ENCODE measurements around the gene NOP9.
"Not testable (repeated sequence)": the region's sequence is repeated elsewhere in the genome, so short reads cannot be mapped to it uniquely, and the experiment has no call there.

NOP9 gene

DNA sequence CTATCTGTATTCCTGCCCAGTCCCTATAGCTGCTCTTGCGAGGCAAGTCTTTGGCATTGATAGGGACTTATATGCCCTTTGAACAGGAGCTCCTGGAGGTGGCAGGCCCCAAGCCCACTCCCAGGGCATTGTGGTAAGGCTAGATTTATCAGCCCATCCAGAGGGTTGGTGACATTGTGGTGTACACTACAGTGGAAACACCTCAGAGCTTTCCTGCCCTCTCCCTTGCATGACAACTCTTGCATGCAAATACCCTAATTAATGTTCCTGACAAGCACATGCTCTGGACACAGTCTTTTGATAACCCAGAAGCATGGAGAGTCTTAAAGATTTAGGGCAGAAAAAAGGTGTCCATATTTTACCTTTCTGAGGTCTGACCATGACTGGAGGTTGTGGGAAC lies 41.0 kb downstream of the NOP9 start:
- DNase-seq (ENCODE audit: insufficient read length, low spot score) (no peak), FAIRE-seq (no peak)
- TF ChIP-seq TAF1 (IDR thresholded peaks at IDR 0.05; ENCODE audit: low read depth, low read length) (no peak), PAX5 (IDR thresholded peaks at IDR 0.05; ENCODE audit: insufficient read depth, low read length, severe bottlenecking) (no peak), POU2F2 (IDR thresholded peaks at IDR 0.05; ENCODE audit: low read depth, low read length) (no peak), POLR2A (IDR thresholded peaks at IDR 0.05; ENCODE audit: low read depth, low read length) (no peak)

DNA sequence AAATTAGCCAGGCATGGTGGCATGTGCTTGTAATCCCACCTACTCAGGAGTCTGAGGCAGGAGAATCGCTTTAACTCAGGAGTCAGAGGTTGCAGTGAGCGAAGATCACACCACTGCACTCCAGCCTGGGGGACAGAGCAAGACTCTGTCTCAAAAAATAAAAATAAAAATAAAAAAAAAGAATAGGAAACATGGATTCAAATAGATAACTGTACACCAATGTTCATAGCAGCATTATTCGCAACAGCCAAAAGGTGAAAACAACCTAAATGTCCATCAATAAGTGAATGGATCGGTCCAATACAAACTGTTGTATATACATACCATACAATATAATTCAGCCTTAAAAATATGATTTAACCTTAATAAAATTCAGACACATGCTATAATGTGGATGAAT lies 43.2 kb downstream of the NOP9 start:
- no peak for TF ChIP-seq POLR2AphosphoS5 (IDR thresholded peaks at IDR 0.05; ENCODE audit: low read depth, low read length)
- no peak for TF ChIP-seq SPI1 (IDR thresholded peaks at IDR 0.05; ENCODE audit: low read depth, low read length)
- no peak for TF ChIP-seq POLR2A (IDR thresholded peaks at IDR 0.05; ENCODE audit: low read depth, low read length)
- no peak for TF ChIP-seq PAX5 (IDR thresholded peaks at IDR 0.05; ENCODE audit: insufficient read depth, low read length, severe bottlenecking)
- no peak for TF ChIP-seq TAF1 (IDR thresholded peaks at IDR 0.05; ENCODE audit: low read depth, low read length)
- TF ChIP-seq POU2F2 (IDR thresholded peaks at IDR 0.05; ENCODE audit: low read depth, low read length), result no peak
- FAIRE-seq, result no peak
- DNase-seq (ENCODE audit: insufficient read length, low spot score), result no peak

DNA sequence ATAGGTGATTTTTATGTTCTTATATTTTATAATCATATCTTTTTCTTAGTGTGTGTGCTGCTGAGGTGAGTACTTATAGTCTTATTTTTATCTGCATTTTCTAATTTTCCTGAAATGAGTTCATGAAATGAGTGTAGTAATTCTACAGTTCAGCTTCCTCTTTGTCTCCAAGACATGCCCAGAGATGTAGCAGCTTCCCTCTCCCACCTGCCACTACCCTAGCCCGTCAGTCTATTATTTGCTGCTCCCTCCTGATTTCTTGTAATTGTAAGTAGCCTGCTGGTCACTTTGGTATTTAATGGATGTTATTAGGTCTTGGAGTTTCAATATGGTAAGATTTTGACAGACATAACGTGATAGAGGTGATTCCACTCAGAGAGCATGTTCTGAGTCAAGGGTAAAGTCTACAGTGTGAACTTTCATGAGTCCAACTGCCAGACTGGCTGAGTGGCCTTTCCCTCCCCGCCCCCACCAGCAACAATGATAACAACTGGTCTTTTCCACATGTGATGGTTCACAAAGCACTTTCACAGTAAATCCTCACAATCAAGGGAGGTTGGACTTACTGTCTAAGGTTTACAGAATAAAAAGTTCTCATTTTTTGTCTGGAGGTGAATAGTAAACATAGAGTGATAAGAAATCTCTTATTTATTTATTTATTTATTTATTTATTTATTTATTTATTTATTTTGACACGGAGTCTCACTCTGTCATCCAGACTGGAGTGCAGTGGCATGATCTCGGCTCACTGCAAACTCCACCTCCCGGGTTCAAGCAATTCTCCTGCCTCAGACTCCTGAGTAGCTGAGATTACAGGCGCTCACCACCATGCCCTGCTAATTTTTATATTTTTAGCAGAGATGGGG lies 44.4 kb downstream of the NOP9 start:
- TF ChIP-seq POU2F2 (IDR thresholded peaks at IDR 0.05; ENCODE audit: low read depth, low read length) (no peak), TAF1 (IDR thresholded peaks at IDR 0.05; ENCODE audit: low read depth, low read length) (no peak), POLR2AphosphoS5 (IDR thresholded peaks at IDR 0.05; ENCODE audit: low read depth, low read length) (no peak), SPI1 (IDR thresholded peaks at IDR 0.05; ENCODE audit: low read depth, low read length) (no peak), POLR2A (IDR thresholded peaks at IDR 0.05; ENCODE audit: low read depth, low read length) (no peak), PAX5 (IDR thresholded peaks at IDR 0.05; ENCODE audit: insufficient read depth, low read length, severe bottlenecking) (no peak)
- DNase-seq (ENCODE audit: insufficient read length, low spot score) (no peak), FAIRE-seq (no peak)

DNA sequence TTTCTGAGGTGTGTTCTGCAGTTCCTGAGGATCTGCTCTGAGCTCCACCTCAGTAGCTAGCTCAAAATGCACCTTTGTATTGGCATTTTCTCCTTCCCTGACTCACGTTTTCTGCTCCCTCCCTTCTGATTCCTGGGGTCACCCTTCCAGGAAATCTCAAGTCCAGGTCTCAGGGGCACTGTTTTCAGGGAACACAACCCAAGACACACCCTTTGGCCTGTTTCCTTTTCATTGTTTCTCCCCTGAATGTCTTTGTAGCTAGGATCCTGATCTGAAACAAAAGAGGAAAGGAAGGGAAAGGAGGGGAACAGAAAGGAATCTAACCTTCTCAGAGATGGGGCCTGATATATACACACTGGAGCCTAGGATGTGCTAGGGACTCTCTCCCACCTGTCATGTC lies 47.5 kb downstream of the NOP9 start:
- DNase-seq (ENCODE audit: insufficient read length, low spot score) (no peak), FAIRE-seq (no peak)
- TF ChIP-seq POLR2A (IDR thresholded peaks at IDR 0.05; ENCODE audit: low read depth, low read length) (no peak), SPI1 (IDR thresholded peaks at IDR 0.05; ENCODE audit: low read depth, low read length) (no peak)

DNA sequence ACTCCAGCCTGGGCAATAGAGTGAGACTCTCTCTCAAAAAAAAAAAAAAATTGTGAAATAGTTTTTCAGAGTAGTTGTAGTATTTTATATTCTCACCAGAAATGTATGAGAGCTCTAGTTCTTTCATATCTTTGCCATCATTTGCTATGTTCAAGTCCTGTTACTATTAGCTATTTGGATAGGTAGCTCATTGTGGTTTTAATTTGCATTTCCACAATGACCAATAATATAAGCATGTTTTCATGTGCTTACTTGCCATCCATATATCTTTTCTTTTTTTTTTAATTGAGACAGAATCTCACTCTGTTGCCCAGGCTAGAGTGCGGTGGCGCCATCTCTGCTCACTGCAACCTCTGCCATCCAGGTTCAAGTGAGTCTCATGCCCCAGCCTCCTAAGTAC lies 48.5 kb downstream of the NOP9 start:
- FAIRE-seq (no peak), DNase-seq (ENCODE audit: insufficient read length, low spot score) (no peak)
- TF ChIP-seq POLR2A (IDR thresholded peaks at IDR 0.05; ENCODE audit: low read depth, low read length) (no peak), POU2F2 (IDR thresholded peaks at IDR 0.05; ENCODE audit: low read depth, low read length) (no peak), TAF1 (IDR thresholded peaks at IDR 0.05; ENCODE audit: low read depth, low read length) (no peak), POLR2AphosphoS5 (IDR thresholded peaks at IDR 0.05; ENCODE audit: low read depth, low read length) (no peak)

DNA sequence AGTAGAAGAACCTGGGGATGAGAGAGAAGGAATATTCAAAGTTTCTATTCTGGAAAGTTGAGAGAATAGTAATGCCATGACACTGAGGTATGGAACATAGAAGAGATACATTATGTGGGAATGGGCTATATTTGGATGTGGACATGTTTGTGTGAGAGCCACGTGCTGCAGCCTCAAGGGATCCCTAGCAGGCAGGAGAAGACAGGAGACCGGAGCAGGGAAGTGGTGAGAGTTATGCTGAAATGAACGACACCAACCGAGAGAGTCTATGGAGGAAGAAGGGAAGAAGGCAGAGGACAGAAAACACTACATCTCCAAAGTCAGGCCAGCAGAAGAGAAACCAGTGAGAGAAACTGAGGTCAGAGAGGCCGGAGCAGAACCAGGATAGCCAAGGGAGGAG lies 50.1 kb downstream of the NOP9 start:
- FAIRE-seq (no peak), DNase-seq (ENCODE audit: insufficient read length, low spot score) (no peak)
- no peak for TF ChIP-seq POLR2AphosphoS5 (IDR thresholded peaks at IDR 0.05; ENCODE audit: low read depth, low read length)
- no peak for TF ChIP-seq POLR2A (IDR thresholded peaks at IDR 0.05; ENCODE audit: low read depth, low read length)

DNA sequence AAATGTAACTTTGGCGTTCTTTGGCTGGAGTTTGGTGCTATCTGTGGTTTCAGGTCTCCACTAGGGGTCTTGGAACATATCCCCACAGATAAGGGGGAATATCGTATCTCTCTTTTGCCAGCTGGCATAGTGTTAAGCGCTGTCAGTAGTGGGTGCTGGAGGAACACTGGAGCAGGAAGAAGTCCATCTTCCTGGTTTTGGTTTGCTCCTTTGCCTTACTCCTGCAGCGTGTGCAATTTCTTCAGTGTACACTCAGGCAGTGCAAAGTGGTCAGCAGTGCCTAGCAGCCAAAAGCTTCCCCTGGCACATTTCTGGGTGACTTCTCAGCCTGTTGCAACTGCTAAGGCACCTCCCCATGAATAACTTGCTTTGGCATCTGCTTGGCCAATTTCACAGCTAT lies 51.9 kb downstream of the NOP9 start:
- DNase-seq (ENCODE audit: insufficient read length, low spot score) (no peak), FAIRE-seq (no peak)
- TF ChIP-seq POLR2AphosphoS5 (IDR thresholded peaks at IDR 0.05; ENCODE audit: low read depth, low read length), result no peak
- TF ChIP-seq POU2F2 (IDR thresholded peaks at IDR 0.05; ENCODE audit: low read depth, low read length), result no peak
- no peak for TF ChIP-seq TAF1 (IDR thresholded peaks at IDR 0.05; ENCODE audit: low read depth, low read length)
- no peak for TF ChIP-seq POLR2A (IDR thresholded peaks at IDR 0.05; ENCODE audit: low read depth, low read length)
- no peak for TF ChIP-seq SPI1 (IDR thresholded peaks at IDR 0.05; ENCODE audit: low read depth, low read length)
- no peak for TF ChIP-seq PAX5 (IDR thresholded peaks at IDR 0.05; ENCODE audit: insufficient read depth, low read length, severe bottlenecking)

DNA sequence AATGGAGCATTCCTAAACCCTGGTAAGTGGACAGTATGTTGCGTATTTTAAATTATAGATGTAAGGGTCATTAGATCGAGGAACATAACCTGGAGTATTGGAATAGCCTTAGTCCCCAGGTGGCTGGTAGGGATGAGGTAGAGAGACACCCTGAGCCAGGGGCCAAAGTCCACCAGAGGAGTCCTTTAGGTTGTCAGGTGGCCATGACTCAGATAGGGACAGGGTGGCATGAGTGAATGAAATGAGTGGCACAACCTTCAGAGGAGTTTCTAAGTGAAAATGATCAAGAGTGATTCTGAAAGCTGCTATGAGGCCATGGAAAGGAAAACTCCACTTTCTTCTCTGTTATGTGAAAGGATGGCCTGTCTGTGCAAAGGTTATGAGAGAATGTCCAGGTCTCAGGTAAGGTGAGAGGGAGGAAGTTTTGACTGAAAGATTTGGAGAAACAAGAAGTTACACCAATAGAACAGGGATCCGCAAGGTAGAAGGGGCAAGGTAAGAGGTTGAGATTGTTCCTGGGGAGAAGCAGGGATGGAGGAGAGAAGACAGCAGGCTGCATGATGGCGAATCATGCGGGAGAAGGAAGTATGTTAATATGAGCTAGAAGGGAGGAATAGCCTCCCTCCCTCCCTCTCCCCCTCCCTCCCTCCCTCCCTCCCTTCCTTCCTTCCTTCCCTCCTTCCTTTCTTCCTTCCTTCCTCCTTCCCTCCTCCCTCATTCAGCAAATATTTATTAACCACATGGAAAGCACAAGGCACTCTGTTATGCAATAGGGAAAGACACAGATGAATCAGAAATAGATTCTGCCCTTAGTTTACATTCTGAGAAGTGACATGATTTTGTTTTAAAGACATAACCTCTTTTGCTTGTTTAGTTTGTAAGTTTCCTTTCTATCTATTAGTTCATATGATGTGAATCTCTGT lies 54.2 kb downstream of the NOP9 start:
- DNase-seq (ENCODE audit: insufficient read length, low spot score) (no peak), FAIRE-seq (no peak)
- no peak for TF ChIP-seq POLR2AphosphoS5 (IDR thresholded peaks at IDR 0.05; ENCODE audit: low read depth, low read length)
- TF ChIP-seq PAX5 (IDR thresholded peaks at IDR 0.05; ENCODE audit: insufficient read depth, low read length, severe bottlenecking), result no peak
- TF ChIP-seq TAF1 (IDR thresholded peaks at IDR 0.05; ENCODE audit: low read depth, low read length), result no peak
- TF ChIP-seq SPI1 (IDR thresholded peaks at IDR 0.05; ENCODE audit: low read depth, low read length), result no peak
- TF ChIP-seq POLR2A (IDR thresholded peaks at IDR 0.05; ENCODE audit: low read depth, low read length), result no peak
- no peak for TF ChIP-seq POU2F2 (IDR thresholded peaks at IDR 0.05; ENCODE audit: low read depth, low read length)

DNA sequence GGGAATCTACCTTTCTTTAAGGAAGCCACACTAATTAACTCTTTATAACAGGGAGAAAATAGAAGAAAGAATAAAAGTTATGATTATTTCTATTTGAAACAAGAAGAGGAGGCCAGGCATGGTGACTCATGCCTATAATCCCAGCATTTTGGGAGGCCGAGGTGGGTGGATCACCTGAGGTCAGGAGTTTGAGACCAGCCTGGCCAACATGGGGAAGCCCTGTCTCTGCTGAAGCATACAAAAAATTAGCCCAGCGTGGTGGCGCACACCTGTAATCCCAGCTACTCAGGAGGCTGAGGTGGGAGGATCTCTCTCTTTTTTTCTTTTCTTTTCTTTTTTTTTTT lies 54.8 kb downstream of the NOP9 start:
- FAIRE-seq, result not testable (repeated sequence)

DNA sequence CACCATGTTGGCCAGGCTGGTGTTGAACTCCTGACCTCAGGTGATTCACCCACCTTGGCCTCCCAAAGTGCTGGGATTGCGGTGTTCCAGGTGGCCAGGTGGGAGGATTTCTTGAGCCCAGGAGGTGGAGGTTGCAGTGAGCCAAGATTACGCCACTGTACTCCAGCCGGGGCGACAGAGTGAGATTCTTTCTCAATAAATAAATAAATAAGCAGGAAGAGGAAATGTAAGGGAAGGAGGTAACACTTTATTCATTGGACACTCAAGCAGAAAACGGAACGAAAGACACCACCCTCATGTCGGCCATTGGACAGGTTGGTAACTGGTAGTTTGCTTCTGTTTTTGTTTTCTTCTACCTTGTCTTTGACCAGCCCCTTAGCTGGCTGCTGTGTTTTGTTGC lies 55.4 kb downstream of the NOP9 start:
- no peak for DNase-seq (ENCODE audit: insufficient read length, low spot score)
- FAIRE-seq, result no peak
- TF ChIP-seq POLR2AphosphoS5 (IDR thresholded peaks at IDR 0.05; ENCODE audit: low read depth, low read length), result no peak

More for the DNA sequence above, 54.8 kb downstream of the NOP9 start:
- not testable (repeated sequence) for DNase-seq (ENCODE audit: insufficient read length, low spot score)

All from GM12891 (cell line).